Lung (tissue), 12 donors: ENCODE results near the gene LAMC3. TPM values are rescaled to one million over a fixed set of nuclear protein-coding genes. Genes with fewer than 3 reads are reported as not detected.

ENCODE experiments used
- ATAC-seq: fragments of 200-7000 bp; cut with Tn5 transposase; one replicate; pipeline ENCODE4 v1.9.1; 2020; ENCODE audit warnings: moderate number of reproducible peaks; ENCODE audit not compliant: insufficient read depth, low FRiP score
- DNase-seq, 3 donors: peaks; one replicate each; pipeline ENCODE4 v3.0.0-alpha.2; 2013 to 2017
- H3K27ac ChIP-seq, 2 donors: one replicate each; pipeline ENCODE4 v1.5.1; 2013; ENCODE audit warnings: mild to moderate bottlenecking in 2 of 2, moderate library complexity in 2 of 2, control low read depth in 1 of 2, inconsistent platforms in 1 of 2, low read depth in 1 of 2, low read length in 1 of 2
- H3K27me3 ChIP-seq, 3 donors: one replicate each; pipeline ENCODE4 v1.5.1; 2013; ENCODE audit warnings: low read length in 2 of 3; ENCODE audit not compliant: control insufficient read depth in 3 of 3, insufficient read depth in 3 of 3
- H3K36me3 ChIP-seq, 4 donors: one replicate each; pipeline ENCODE4 v1.5.1; 2013; ENCODE audit warnings: low read length in 4 of 4, mild to moderate bottlenecking in 1 of 4, moderate library complexity in 1 of 4; ENCODE audit not compliant: control insufficient read depth in 4 of 4, insufficient read depth in 4 of 4
- H3K4me1 ChIP-seq, 5 donors: one replicate each; pipeline ENCODE4 v1.5.1; 2013; ENCODE audit warnings: low read length in 5 of 5, mild to moderate bottlenecking in 2 of 5, moderate library complexity in 1 of 5; ENCODE audit not compliant: control insufficient read depth in 5 of 5, insufficient read depth in 5 of 5
- H3K4me3 ChIP-seq: one replicate; pipeline ENCODE4 v1.5.1; 2013; ENCODE audit warnings: mild to moderate bottlenecking, control low read depth, moderate library complexity
- H3K9ac ChIP-seq, 2 donors: one replicate each; pipeline ENCODE4 v1.5.1; 2013; ENCODE audit warnings: low read length in 2 of 2, control low read depth in 1 of 2; ENCODE audit not compliant: insufficient read depth in 1 of 2
- H3K9me3 ChIP-seq, 4 donors: one replicate each; pipeline ENCODE4 v1.5.1; 2013; ENCODE audit warnings: low read length in 3 of 4, mild to moderate bottlenecking in 1 of 4, moderate library complexity in 1 of 4; ENCODE audit not compliant: control insufficient read depth in 4 of 4, insufficient read depth in 3 of 4
- WGBS, 2 donors: extraction: QIAGEN DNeasy Blood & Tissue Kit; methylation state at CpG; one replicate each; pipeline ENCODE4 v1.1.7; 2013; 5-methylcytosine and 5-hydroxymethylcytosine counted together
- polyA plus RNA-seq, 2 donors: library from polyadenylated mRNA; stranded (reverse); fragments of 200-250 nt; gene quantifications; one replicate each; pipeline ENCODE4 v1.2.1, GENCODE V29; 2013
- total RNA-seq, 2 donors: library from RNA; depleted of rRNA in 1 of 2; stranded (reverse); fragments of >200 nt in 1 of 2; gene quantifications; one replicate each; pipeline ENCODE4 v1.2.1, GENCODE V29; 2014 to 2021
- TF ChIP-seq, protein P1 (sequence below): IDR thresholded peaks from 2 replicates; pipeline ENCODE4 v1.5.1; 2012; ENCODE audit warnings: mild to moderate bottlenecking; ENCODE audit errors: control extremely low read depth, extremely low read depth
- donor health status: control.
- donor health status: control.
- donor health status: Bipolar disorder and iron deficiency.
- donor health status: healthy.
- donor health status: DM: yes; HTN: yes; CAD: no.

LAMC3 gene
- total and polyA plus RNA-seq, 4 donors: 10.5 to 24.3 (median 14.1) TPM

DNA sequence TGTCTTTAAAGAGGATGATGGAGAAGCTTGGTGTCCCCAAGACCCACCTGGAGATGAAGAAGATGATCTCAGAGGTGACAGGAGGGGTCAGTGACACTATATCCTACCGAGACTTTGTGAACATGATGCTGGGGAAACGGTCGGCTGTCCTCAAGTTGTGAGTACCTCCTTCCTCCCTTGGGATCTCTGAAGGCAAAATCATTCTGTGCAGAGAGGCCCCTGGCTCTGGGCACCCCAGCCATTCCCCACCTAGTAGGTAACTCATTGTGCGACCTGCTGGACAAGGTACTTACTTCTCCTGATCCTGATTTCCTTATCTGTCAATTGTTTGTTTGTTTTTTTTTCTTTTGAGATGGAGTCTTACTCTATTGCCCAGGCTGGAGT lies 108.8 kb downstream of the LAMC3 start:
- DNase-seq (no peak), ATAC-seq (no peak)
- Histone ChIP-seq H3K9ac (no peak overlapping the region), H3K27ac (peak overlapping the region; percentile 10 to 56), H3K27me3 (no peaks in the 10 kb centered on the region), H3K36me3 (no peaks in the 10 kb centered on the region), H3K9me3 (no peaks in the 10 kb centered on the region), H3K4me3 (no peak overlapping the region), H3K4me1 (peaks cover 0 to 3% (median 0%) of the 10 kb centered on the region in 5 donors)
- 63 to 67% methylated on average over 4 of the region's 4 CpGs for whole genome bisulfite sequencing, 2 donors
- TF ChIP-seq, protein P1, sequence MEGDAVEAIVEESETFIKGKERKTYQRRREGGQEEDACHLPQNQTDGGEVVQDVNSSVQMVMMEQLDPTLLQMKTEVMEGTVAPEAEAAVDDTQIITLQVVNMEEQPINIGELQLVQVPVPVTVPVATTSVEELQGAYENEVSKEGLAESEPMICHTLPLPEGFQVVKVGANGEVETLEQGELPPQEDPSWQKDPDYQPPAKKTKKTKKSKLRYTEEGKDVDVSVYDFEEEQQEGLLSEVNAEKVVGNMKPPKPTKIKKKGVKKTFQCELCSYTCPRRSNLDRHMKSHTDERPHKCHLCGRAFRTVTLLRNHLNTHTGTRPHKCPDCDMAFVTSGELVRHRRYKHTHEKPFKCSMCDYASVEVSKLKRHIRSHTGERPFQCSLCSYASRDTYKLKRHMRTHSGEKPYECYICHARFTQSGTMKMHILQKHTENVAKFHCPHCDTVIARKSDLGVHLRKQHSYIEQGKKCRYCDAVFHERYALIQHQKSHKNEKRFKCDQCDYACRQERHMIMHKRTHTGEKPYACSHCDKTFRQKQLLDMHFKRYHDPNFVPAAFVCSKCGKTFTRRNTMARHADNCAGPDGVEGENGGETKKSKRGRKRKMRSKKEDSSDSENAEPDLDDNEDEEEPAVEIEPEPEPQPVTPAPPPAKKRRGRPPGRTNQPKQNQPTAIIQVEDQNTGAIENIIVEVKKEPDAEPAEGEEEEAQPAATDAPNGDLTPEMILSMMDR: no peak

DNA sequence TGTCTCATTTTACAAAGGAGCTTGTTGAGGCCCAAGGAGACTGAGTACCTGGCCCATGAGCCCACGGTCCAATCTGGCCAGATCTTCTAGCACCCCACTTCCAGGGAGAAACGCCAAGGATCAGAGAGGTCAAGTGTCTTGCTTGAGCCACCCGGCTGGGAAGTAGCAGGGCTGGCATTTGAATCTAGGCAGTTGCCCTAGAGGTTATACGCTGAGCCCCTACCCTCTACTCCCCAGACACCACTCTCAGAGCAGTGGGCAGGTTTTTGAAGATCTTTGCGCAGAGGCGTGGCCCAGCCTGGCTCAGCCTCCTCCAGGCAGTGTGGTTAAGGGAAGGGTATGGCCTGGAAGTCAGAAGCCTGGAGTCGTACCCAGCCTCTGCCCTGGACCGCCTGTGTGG lies 110.6 kb downstream of the LAMC3 start:
- no peak overlapping the region for H3K27ac ChIP-seq
- no peaks in the 10 kb centered on the region for H3K9me3 ChIP-seq
- ATAC-seq: no peak
- WGBS, 2 donors: 85 to 90% methylated on average over 8 of the region's 8 CpGs
- H3K9ac ChIP-seq: no peak overlapping the region
- TF ChIP-seq, protein P1: no peak
- H3K4me3 ChIP-seq: no peak overlapping the region
- DNase-seq: no peak
- H3K27me3 ChIP-seq: no peaks in the 10 kb centered on the region
- H3K36me3 ChIP-seq: no peaks in the 10 kb centered on the region
- H3K4me1 ChIP-seq: peaks cover 0 to 3% (median 0%) of the 10 kb centered on the region in 5 donors

DNA sequence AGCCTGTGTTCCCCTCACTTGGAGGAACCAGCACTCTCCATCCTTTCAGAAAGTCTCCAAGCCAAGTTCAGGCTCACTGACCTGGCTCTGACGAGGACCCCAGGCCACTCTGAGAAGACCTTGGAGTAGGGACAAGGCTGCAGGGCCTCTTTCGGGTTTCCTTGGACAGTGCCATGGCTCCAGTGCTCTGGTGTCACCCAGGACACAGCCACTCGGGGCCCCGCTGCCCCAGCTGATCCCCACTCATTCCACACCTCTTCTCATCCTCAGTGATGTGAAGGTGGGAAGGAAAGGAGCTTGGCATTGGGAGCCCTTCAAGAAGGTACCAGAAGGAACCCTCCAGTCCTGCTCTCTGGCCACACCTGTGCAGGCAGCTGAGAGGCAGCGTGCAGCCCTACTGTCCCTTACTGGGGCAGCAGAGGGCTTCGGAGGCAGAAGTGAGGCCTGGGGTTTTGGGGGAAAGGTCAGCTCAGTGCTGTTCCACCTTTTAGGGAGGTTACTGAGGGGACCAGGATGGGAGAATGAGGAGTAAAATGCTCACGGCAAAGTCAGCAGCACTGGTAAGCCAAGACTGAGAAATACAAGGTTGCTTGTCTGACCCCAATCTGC lies 111.8 kb downstream of the LAMC3 start:
- Histone ChIP-seq H3K4me1 (peaks cover 0 to 4% (median 0%) of the 10 kb centered on the region in 5 donors), H3K9ac (no peak overlapping the region), H3K27me3 (no peaks in the 10 kb centered on the region), H3K27ac (no peak overlapping the region), H3K36me3 (no peaks in the 10 kb centered on the region), H3K4me3 (no peak overlapping the region), H3K9me3 (no peaks in the 10 kb centered on the region)
- 92 to 97% methylated on average over 7 of the region's 7 CpGs for WGBS, 2 donors
- TF ChIP-seq, protein P1: no peak
- DNase-seq: no peak
- no peak for ATAC-seq

DNA sequence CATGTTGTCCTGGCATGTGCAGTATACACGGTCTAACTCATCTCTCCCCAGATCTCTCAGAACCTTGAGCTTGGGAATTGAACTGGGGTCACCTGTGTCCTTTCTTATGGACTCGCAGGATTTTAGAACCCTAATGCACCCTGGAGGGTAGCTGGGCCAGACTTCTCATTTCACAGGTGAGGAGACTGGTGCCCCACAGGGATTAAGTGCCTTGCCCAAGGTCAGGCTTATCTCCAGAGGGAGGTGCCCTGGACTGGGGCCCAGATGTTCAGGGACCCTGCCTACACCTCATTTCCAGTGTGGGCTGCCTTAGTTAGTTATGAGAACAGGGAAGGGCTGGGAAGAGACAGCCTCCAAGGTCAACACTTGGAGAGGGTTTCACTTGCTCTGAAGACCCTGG lies 112.4 kb downstream of the LAMC3 start:
- Histone ChIP-seq H3K27me3 (no peaks in the 10 kb centered on the region), H3K9ac (no peak overlapping the region), H3K36me3 (no peaks in the 10 kb centered on the region), H3K4me3 (no peak overlapping the region), H3K4me1 (peaks cover 0 to 8% (median 3%) of the 10 kb centered on the region in 5 donors), H3K9me3 (no peaks in the 10 kb centered on the region), H3K27ac (no peak overlapping the region)
- DNase-seq (no peak), ATAC-seq (no peak)
- TF ChIP-seq, protein P1: no peak
- 89 to 96% methylated on average over 2 of the region's 2 CpGs for WGBS, 2 donors
